Activated B cell treated with CpG ODN at 0.5 μM for 24 hours (primary cell): ENCODE measurements around the gene KIF4A. TPM values are rescaled to one million over a fixed set of nuclear protein-coding genes. Genes with fewer than 3 reads are reported as not detected.
"Not testable (repeated sequence)": the region's sequence is repeated elsewhere in the genome, so short reads cannot be mapped to it uniquely, and the experiment has no call there.

Experiments
- ATAC-seq: fragments of 200-7000 bp; cut with Tn5 transposase; one replicate; pipeline ENCODE4 v1.10.0; 2021; ENCODE audit warnings: low read depth, mild to moderate bottlenecking, moderate library complexity
- CTCF ChIA-PET: fragments of 350-600 bp; sonication (Branson Sonifier 250); formaldehyde crosslinking; loops from one replicate; lab custom pipeline; 2021; ENCODE audit warnings: antibody characterized with exemption; lab: Charles Lee
- POLR2A ChIA-PET: fragments of 350-600 bp; sonication (Branson Sonifier 250); formaldehyde crosslinking; loops from one replicate; lab custom pipeline; 2021; ENCODE audit warnings: antibody characterized with exemption; lab: Charles Lee
- DNase-seq: peaks from one replicate; pipeline ENCODE4 v3.0.0; 2022
- H3K27ac Mint-ChIP-seq: one replicate; pipeline ENCODE4 v1.8.0; 2020; ENCODE audit warnings: mixed read lengths
- H3K27me3 Mint-ChIP-seq: one replicate; pipeline ENCODE4 v1.8.0; 2021; ENCODE audit warnings: mixed read lengths
- H3K36me3 Mint-ChIP-seq: one replicate; pipeline ENCODE4 v1.8.0; 2021; ENCODE audit warnings: low read depth, mixed read lengths
- H3K4me1 Mint-ChIP-seq: one replicate; pipeline ENCODE4 v1.8.0; 2021; ENCODE audit warnings: mixed read lengths
- H3K4me3 Mint-ChIP-seq: one replicate; pipeline ENCODE4 v1.8.0; 2020; ENCODE audit warnings: mild to moderate bottlenecking, mixed read lengths
- H3K9me3 Mint-ChIP-seq: one replicate; pipeline ENCODE4 v1.8.0; 2020; ENCODE audit warnings: mixed read lengths
- intact Hi-C: fragments of 100-400 bp; cut with micrococcal nuclease; formaldehyde crosslinking; loops from one replicate; pipeline ENCODE4 v1.15.1; 2024
- total RNA-seq: library from RNA; stranded (reverse); gene quantifications from 2 replicates; pipeline ENCODE4 v1.2.3, GENCODE V29; 2022
- TF ChIP-seq, protein P1 (sequence below): fragments of 200-600 bp; IDR thresholded peaks from one replicate; pipeline ENCODE4 v1.8.0; 2022; ENCODE audit warnings: antibody characterized with exemption, mild to moderate bottlenecking

KIF4A gene
- total RNA-seq, 1 donor from 2014 or later = 0.49 TPM

DNA sequence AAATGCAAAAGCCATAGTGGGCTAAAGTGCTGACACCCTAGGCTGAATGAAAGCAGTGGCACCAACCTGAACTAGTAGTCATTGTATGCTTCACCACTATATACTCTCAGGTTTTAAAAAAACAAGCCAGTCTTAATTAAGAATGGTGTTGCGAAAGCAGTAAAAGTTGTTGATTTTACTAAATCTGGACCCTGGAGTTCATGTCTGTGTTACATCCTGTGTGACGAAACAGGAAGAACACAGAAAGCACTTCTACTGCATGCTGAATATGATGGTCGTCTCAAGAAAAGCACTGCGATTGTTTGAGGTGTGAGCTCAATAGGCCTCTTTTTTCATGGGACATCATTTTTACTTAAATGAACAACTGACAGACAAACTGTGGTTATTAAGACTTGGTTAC, 109.0 kb downstream of the KIF4A start:
- ChIA-PET CTCF (no interaction called here), POLR2A (no interaction called here)
- TF ChIP-seq, protein P1, sequence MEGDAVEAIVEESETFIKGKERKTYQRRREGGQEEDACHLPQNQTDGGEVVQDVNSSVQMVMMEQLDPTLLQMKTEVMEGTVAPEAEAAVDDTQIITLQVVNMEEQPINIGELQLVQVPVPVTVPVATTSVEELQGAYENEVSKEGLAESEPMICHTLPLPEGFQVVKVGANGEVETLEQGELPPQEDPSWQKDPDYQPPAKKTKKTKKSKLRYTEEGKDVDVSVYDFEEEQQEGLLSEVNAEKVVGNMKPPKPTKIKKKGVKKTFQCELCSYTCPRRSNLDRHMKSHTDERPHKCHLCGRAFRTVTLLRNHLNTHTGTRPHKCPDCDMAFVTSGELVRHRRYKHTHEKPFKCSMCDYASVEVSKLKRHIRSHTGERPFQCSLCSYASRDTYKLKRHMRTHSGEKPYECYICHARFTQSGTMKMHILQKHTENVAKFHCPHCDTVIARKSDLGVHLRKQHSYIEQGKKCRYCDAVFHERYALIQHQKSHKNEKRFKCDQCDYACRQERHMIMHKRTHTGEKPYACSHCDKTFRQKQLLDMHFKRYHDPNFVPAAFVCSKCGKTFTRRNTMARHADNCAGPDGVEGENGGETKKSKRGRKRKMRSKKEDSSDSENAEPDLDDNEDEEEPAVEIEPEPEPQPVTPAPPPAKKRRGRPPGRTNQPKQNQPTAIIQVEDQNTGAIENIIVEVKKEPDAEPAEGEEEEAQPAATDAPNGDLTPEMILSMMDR = no peak
- Mint-ChIP-seq H3K4me3 (no peak overlapping the region), H3K9me3 (no peaks in the 10 kb centered on the region), H3K27ac (no peak overlapping the region), H3K4me1 (peaks cover 3% of the 10 kb centered on the region), H3K36me3 (no peaks in the 10 kb centered on the region), H3K27me3 (no peaks in the 10 kb centered on the region)
- ATAC-seq (no peak), DNase-seq (no peak)
- intact Hi-C loops = no loop called here

DNA sequence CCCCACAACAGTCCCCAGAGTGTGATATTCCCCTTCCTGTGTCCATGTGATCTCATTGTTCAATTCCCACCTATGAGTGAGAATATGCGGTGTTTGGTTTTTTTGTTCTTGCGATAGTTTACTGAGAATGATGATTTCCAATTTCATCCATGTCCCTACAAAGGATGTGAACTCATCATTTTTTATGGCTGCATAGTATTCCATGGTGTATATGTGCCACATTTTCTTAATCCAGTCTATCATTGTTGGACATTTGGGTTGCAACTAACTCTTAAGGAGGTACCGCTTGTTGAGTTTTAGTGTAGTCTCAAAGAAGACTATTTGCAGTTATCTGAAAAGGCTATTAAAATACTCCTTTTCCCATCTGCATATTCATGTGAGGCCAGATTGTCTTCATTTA, 110.3 kb downstream of the KIF4A start:
- CTCF ChIA-PET, H3K4me3 Mint-ChIP-seq, H3K27ac Mint-ChIP-seq, H3K4me1 Mint-ChIP-seq, H3K36me3 Mint-ChIP-seq, POLR2A ChIA-PET, DNase-seq, H3K27me3 Mint-ChIP-seq, ATAC-seq, intact Hi-C loops, H3K9me3 Mint-ChIP-seq: not testable (repeated sequence)

DNA sequence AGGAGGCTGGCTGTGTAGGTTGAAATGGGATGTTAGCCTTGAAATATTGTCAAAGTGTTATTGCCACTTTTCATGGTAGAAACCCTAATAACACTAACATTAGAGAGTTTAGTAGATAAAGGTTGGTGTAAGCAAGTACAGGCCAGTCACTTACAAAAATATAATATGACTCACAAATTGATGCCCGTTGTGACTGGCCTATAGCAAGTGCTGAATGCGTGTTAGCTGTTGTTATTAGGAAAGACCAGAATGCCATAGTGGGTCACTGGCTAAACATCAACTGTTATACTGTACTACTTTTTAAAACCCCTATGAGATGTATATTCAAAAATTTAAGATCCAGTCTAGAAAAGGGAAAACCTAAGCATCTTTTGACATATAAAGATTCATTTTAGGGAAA, 112.8 kb downstream of the KIF4A start:
- no peak overlapping the region for H3K27ac Mint-ChIP-seq
- ATAC-seq (no peak), DNase-seq (no peak)
- peaks cover 3% of the 10 kb centered on the region for H3K4me1 Mint-ChIP-seq
- H3K4me3 Mint-ChIP-seq = no peak overlapping the region
- no peaks in the 10 kb centered on the region for H3K27me3 Mint-ChIP-seq
- TF ChIP-seq, protein P1 = no peak
- intact Hi-C loops = no loop called here
- no peaks in the 10 kb centered on the region for H3K36me3 Mint-ChIP-seq
- H3K9me3 Mint-ChIP-seq = no peaks in the 10 kb centered on the region
- POLR2A ChIA-PET = no interaction called here
- CTCF ChIA-PET = no interaction called here

DNA sequence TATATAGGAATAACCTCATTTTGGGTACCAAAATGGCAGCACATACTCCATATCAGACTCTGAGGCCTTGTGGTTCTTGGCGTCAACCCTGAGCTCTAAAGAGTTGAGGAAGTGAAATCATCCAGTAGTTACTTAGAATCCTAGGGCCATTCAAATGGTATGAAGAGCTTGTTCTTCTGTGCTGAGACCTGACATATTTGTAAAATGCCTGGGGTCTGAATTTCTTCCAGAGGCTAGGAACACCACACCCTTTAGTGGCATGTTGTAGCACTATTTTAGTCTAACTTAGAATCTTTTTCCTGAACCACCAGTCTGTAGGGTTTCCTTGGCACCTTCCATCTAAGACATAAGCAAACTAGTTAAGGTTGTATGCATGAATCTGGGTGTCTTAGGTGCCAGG, 115.1 kb downstream of the KIF4A start:
- Mint-ChIP-seq H3K4me3 (no peak overlapping the region), H3K27me3 (no peaks in the 10 kb centered on the region), H3K27ac (no peak overlapping the region), H3K4me1 (no peaks in the 10 kb centered on the region), H3K36me3 (no peaks in the 10 kb centered on the region), H3K9me3 (no peaks in the 10 kb centered on the region)
- DNase-seq (no peak), ATAC-seq (no peak)
- ChIA-PET CTCF (no interaction called here), POLR2A (no interaction called here)
- TF ChIP-seq, protein P1 = no peak
- intact Hi-C loops = no loop called here

DNA sequence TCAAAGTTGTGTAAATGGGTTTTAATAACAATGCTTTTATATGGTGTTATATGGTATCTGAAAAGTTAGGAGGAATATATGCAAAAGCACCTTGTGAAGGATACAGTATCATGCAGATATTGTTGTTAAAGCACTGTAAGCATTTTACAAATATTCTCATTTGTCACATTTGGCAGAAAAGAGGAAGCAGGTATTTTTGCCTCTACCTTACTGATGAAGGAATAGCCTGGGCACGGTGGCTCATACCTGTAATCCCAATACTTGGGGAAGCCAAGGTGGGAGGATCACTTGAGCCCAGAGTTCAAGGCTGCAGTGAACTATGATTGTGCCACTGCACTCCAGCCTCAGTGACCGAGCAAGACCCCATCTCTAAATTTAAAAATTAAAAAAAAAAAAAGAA, 121.0 kb downstream of the KIF4A start:
- no peaks in the 10 kb centered on the region for H3K27me3 Mint-ChIP-seq
- H3K36me3 Mint-ChIP-seq = no peaks in the 10 kb centered on the region
- no peaks in the 10 kb centered on the region for H3K9me3 Mint-ChIP-seq
- peaks cover 7% of the 10 kb centered on the region for H3K4me1 Mint-ChIP-seq
- H3K4me3 Mint-ChIP-seq = no peak overlapping the region
- H3K27ac Mint-ChIP-seq = no peak overlapping the region
- TF ChIP-seq, protein P1 = no peak
- DNase-seq (no peak), ATAC-seq (peak; percentile 18)
- ChIA-PET CTCF (no interaction called here), POLR2A (no interaction called here)
- intact Hi-C loops = no loop called here

DNA sequence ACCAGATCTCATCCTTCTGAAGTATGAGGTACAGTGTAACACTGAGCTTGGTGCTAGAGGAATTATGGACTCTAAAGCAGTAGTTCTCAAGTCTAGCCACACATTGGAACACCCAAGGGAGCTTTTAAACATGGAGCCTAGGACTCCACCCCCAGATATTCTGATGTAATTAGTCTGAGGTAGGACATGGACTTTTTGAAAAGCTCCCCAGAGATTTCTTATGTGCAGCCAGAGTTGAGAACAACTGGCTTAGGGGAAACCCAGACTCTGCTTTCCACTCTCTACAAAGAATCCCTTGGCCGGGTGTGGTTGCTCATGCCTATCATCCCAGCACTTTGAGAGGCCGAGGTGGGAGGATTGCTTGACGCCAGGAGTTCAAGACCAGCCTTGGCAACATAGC, 121.6 kb downstream of the KIF4A start:
- Mint-ChIP-seq H3K4me1 (peaks cover 7% of the 10 kb centered on the region), H3K36me3 (no peaks in the 10 kb centered on the region), H3K9me3 (no peaks in the 10 kb centered on the region), H3K27me3 (no peaks in the 10 kb centered on the region), H3K4me3 (no peak overlapping the region), H3K27ac (no peak overlapping the region)
- intact Hi-C loops = no loop called here
- TF ChIP-seq, protein P1 = no peak
- peak; percentile 50 for ATAC-seq
- no peak for DNase-seq
- ChIA-PET POLR2A (no interaction called here), CTCF (no interaction called here)
